Hepatocyte (in vitro differentiated cells): ENCODE results near the gene CHCHD4.

Experiments
- EZH2 ChIP-seq: fragments of 200-600 bp; sonication (generic); IDR thresholded peaks from 2 replicates; pipeline ENCODE4 v1.6.1; 2016; ENCODE audit warnings: antibody characterized with exemption, mild to moderate bottlenecking, borderline replicate concordance
- EZH2phosphoT487 ChIP-seq: fragments of 200-600 bp; sonication (generic); IDR thresholded peaks from one replicate; pipeline ENCODE4 v1.6.1; 2018; ENCODE audit warnings: antibody characterized with exemption, mild to moderate bottlenecking, low read depth, moderate library complexity; ENCODE audit not compliant: unreplicated experiment, severe bottlenecking
- TF ChIP-seq, protein P1 (sequence below): fragments of 200-600 bp; sonication (generic); IDR thresholded peaks from 2 replicates; pipeline ENCODE4 v1.5.1; 2016; ENCODE audit warnings: antibody characterized with exemption, mild to moderate bottlenecking; ENCODE audit not compliant: poor library complexity

DNA sequence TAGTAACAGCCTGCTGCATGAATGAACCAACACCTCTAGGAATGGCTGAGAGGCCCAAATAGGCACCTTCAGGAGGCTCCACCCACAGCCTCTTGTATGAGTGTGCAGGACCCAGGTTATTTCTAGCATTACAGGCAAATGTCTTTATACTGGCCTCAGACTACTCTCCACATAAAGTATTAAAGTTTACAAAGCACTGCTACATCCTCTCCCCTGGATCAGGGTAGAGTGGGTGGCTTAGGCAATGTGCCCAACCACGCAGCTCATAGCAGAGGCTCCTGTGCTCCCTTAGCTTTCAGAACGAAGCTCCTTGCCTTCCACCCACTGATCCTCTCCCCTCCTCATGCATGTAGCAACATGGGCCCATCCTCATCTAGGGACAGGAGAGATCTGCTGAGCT is 16.5 kb upstream of the CHCHD4 start:
- TF ChIP-seq EZH2phosphoT487 (no peak), EZH2 (no peak)
- TF ChIP-seq, protein P1, sequence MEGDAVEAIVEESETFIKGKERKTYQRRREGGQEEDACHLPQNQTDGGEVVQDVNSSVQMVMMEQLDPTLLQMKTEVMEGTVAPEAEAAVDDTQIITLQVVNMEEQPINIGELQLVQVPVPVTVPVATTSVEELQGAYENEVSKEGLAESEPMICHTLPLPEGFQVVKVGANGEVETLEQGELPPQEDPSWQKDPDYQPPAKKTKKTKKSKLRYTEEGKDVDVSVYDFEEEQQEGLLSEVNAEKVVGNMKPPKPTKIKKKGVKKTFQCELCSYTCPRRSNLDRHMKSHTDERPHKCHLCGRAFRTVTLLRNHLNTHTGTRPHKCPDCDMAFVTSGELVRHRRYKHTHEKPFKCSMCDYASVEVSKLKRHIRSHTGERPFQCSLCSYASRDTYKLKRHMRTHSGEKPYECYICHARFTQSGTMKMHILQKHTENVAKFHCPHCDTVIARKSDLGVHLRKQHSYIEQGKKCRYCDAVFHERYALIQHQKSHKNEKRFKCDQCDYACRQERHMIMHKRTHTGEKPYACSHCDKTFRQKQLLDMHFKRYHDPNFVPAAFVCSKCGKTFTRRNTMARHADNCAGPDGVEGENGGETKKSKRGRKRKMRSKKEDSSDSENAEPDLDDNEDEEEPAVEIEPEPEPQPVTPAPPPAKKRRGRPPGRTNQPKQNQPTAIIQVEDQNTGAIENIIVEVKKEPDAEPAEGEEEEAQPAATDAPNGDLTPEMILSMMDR = no peak
